Esophagus squamous epithelium (tissue), 4 donors: ENCODE data around the gene CNTNAP2.

Experiments
- POLR2A ChIP-seq, 4 donors: fragments of 450-650 bp; IDR thresholded peaks; one replicate each; pipeline ENCODE4 v1.6.1; 2017; ENCODE audit warnings: antibody characterized with exemption in 4 of 4, mild to moderate bottlenecking in 4 of 4, moderate library complexity in 3 of 4
- TF ChIP-seq, protein P1 (sequence below), 6 experiments: fragments of 450-650 bp in 4 of 6; fragments of 200-600 bp in 2 of 6; sonication (generic) in 2 of 6; IDR thresholded peaks; one replicate each; pipeline ENCODE4 v1.5.1; 2016 to 2019; ENCODE audit warnings: antibody characterized with exemption in 6 of 6, mild to moderate bottlenecking in 4 of 6, moderate library complexity in 4 of 6

DNA sequence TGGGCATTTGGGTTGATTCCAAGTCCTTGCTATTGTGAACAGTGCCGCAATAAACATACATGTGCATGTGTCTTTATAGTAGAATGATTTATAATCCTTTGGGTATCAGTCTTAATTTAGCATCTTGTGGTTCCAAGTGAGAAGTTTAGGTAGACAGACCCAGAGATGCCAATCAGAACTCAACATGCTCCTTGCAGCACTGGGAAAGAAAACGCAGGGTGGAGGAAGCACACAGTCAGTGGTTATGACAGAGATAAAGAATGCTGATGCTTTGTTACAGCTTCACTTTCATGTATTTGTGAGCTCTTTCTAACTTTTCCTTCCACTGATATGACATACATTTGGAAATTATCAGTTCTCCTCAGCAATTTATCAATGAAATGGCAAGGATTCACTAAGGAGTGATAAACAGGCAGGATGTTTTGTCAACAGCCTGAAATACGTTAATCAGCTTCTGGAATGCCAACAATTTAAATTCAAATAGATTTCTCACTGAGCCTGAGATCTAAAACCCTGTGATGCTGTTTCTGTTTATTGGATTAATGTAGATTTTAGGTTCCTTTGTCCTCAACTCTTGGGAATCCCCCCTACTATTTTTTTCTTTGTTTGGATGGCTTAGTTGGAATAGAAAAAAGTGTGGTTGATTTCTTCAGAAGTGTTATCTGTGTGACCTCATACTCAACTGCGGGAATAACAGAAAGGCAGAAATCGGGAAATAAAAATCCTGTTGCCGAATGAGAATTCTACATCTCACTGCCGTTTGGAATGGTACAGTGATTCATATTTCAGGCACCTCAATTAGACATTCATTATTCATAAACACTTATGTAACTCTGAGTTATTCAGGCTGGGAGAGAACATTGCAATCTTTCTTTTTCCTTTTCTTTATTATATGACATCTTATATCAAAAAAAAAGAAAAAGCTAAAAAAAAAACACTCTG is 675.0 kb downstream of the CNTNAP2 start:
- no peak for TF ChIP-seq POLR2A (IDR thresholded peaks at IDR 0.05)
- TF ChIP-seq, protein P1, sequence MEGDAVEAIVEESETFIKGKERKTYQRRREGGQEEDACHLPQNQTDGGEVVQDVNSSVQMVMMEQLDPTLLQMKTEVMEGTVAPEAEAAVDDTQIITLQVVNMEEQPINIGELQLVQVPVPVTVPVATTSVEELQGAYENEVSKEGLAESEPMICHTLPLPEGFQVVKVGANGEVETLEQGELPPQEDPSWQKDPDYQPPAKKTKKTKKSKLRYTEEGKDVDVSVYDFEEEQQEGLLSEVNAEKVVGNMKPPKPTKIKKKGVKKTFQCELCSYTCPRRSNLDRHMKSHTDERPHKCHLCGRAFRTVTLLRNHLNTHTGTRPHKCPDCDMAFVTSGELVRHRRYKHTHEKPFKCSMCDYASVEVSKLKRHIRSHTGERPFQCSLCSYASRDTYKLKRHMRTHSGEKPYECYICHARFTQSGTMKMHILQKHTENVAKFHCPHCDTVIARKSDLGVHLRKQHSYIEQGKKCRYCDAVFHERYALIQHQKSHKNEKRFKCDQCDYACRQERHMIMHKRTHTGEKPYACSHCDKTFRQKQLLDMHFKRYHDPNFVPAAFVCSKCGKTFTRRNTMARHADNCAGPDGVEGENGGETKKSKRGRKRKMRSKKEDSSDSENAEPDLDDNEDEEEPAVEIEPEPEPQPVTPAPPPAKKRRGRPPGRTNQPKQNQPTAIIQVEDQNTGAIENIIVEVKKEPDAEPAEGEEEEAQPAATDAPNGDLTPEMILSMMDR (IDR thresholded peaks at IDR 0.05) = no peak
